ENCODE measurements around the gene SEMA4D.
A peak's percentile ranks its signal among the peaks of the same experiment; 100 is the strongest.

SEMA4D gene

DNA sequence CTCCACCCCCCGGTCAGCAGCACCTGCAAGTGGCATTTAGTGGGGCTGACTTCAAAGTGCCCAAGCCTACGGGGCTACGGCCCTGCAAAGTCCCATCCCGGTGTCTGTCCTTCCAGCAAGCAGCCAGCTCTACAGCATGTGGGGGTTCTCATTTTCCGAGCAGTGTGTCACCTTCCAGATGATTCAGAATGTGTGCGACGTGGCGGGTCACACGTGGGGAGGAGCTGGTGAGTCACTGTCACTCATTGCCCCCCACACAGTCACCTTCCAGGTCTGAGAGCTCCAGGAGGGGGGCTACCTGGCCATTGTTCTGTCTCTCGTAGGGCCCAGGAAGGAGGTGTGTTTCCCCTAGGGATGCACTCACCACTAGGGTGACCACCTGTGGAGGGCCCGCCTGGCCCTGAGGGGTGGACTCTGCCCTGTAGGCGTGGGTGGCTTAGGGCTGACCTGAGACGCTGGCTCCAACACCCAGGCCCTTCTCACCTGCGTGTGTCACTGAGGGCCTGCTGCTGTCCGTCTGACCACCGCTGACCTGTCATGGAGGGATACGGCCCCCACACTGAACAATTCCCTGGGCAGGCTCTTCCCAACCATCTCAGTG lies 70.2 kb downstream of the SEMA4D start:
- peak; percentile 77 for DNase-seq

- peak; percentile 34 for DNase-seq
These were observed 71.4 kb downstream of the SEMA4D start for GRCh38 chr9:89426384-89426961.

- no peak for DNase-seq
These were observed 72.0 kb downstream of the SEMA4D start for GRCh38 chr9:89425921-89426383.

GRCh38 chr9:89425024-89425805 lies 72.7 kb downstream of the SEMA4D start:
- DNase-seq, result no peak

DNA sequence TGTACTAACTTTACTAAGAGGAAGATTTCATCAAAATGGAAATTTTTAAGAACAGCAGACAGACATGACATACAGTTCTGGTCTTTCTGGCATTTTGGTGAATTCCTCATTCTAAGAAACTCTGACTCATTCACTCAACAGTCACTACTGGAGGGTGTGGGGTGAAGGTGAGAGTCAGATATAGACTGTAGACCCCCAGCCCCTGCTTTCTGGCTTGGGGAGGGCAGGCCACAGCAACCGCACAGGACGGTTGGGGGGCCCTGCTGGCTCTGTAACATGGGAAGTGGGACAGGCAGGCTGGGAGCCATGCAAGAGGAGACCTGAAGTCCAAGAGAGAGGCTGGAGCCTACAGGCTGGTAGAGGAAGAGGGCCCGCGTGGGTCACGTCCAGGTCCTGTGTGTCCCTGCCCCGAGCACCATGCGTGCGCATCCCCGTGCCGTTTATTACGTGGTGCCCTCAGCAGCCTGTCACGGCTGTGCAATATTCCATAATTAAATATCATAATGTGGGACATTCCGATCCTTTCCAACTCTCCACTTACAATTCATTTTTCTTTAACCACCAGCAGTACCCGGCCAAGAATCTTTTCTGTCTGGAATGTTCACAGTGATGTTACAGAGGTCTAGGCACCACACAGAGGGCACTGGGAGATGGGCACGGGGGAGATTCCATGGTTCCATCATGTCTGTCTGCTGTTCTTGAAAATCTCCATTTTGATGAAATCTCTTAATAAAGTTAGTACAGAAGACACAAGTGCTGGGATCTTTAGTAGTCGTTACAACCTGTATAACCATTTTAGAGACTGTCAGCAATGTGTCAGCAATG lies 75.5 kb downstream of the SEMA4D start:
- DNase-seq, result peak; percentile 36

DNA sequence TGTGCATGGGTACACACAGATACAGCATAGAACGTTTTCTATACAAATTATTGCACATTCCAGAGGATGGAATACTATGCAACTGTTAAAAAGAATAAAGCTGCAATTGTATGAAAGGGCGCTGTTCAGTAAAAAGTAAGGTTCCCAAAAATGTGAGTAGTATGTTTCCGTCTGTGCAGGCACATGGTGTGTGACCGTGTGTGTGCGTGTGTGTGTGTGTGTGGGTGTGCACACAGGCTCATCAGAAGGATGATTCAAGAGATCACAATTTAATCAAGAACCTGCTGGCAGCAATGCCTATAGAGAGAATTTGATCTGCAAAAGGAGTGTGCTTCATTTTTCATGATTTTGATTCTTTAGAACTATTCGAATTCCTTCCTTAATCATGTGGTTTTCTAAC lies 76.3 kb downstream of the SEMA4D start:
- no peak for DNase-seq

DNA sequence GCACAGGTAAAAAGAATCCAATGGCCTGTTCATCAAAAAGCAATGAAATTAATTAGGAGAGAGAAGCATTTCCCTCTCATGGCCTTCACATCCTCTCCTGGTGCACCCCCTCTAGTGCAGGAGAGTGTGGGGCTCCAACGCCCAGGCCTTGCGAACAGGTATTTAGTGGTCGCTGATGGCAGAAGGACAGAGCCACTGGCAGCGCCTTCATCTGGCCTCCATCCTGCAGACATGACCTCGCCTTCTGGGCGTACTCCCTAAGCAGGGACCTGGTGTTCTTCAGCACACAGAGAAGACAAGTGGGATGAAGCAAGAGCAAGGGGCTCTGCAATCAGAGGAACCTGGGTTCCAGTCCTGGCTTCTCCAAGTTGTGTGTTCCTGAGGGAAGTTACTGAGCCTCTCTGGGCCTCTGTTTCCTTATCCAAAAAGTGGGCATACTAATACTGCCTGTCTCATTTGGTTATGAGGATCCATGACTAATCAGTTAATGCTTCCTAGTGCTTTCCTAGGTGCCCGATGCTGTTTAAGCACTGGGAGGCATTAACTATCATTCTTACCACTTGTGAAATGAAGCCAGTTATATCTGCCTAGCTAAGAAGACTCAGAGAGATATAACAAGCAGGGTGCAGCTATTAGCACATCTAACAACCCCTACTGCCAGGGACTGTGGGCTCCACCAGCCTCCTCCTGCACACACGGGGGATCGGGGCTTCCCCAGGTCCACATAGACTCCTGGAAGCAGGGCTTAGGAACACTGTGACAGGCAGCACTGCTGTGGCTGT lies 77.3 kb downstream of the SEMA4D start:
- no peak for DNase-seq

DNA sequence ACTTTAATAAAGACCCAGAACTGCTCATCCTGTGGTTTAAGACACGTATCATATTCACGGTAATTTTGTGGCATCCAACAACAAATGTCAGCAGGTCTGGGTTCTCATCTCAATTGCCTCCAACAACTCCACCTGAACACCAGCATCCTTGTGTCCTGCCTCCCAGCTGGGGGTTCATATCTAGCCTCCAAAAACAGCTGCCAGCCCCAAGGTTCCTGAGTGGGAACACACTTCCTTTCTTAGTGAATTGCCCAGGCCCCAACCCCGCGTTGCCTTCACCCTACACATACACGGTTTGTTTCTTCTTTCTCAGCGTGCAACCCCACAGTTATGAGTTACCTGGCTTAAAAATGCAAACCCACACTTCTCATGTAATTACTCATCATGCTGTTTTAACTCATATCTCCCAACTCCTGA lies 77.9 kb downstream of the SEMA4D start:
- no peak for DNase-seq

- peak; percentile 79 for DNase-seq
These were observed 78.9 kb downstream of the SEMA4D start for GRCh38 chr9:89418882-89419640.

DNA sequence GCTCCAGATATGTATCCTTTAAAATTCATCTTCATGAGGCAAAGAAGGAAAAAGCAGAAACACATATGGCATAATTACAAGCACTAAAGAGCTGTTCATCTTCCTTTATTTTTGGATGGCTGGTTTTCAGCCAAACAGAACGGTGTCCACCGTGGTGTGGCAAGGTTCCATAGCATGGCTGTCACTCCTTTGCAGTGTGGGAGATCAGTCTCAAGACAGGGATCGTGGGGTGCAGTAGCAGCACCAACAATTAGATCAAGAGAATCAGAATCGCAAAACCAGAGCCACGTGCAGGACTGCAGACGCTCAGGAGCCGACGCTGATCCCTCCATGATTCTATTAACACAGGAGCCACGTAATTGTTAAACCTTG lies 79.5 kb downstream of the SEMA4D start:
- DNase-seq, result no peak

DNA sequence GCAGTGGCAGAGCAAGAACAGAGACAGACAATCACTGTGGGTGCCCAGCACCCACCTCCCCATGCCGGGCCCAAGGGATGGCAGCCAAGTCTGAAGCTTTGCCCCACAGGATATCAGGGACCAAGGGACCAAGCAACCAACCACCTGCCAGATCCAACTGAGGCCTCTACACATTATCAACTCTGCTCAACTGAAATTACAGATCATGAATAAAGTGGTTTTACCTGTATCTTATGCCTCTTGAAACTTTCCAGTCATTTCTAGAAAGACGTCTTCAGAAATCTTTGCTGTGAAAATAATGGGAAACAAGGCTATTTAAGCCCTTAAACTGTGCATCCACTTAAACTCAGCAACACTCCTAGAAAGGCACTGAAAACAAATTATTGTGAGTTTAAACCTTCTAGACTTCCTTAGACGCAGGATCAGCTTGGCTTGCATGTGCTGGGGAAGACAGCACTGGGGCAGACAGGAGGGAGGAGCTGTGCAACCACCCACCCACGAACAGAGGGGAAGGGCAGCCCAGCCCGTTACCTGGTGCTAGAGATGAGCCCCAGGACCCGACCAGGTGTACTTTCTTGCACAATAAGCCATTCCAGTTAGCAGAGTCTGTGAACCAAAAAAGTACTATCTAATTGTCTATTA lies 80.0 kb downstream of the SEMA4D start:
- no peak for DNase-seq

- no peak for DNase-seq
These were observed 83.1 kb downstream of the SEMA4D start for GRCh38 chr9:89414670-89415324.

GRCh38 chr9:89413963-89414638 lies 83.8 kb downstream of the SEMA4D start:
- DNase-seq, result no peak

GRCh38 chr9:89412951-89413350 lies 85.0 kb downstream of the SEMA4D start:
- DNase-seq, result no peak

DNA sequence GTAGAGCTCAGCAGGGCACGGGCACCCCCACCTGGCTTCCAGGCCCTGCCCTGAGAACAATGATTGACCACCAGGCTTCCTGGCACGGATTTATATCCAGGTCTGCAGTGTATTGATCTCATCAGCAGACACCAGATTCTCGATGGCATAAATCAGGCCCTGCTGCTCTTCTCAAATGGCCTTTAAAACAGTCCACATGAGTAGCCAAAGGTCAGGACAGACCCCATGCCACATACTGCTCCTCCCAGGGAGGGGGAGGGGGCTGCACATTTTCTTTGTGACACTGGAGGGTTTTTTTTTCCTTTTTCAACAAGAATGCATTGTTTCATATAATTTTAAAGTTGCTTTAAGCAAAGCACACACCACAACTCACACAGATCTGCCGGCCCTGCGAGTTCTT lies 85.4 kb downstream of the SEMA4D start:
- DNase-seq, result no peak

- DNase-seq, result no peak
These were observed 86.2 kb downstream of the SEMA4D start for GRCh38 chr9:89411759-89412158.

- DNase-seq, result no peak
These were observed 87.1 kb downstream of the SEMA4D start for GRCh38 chr9:89410641-89411350.

DNA sequence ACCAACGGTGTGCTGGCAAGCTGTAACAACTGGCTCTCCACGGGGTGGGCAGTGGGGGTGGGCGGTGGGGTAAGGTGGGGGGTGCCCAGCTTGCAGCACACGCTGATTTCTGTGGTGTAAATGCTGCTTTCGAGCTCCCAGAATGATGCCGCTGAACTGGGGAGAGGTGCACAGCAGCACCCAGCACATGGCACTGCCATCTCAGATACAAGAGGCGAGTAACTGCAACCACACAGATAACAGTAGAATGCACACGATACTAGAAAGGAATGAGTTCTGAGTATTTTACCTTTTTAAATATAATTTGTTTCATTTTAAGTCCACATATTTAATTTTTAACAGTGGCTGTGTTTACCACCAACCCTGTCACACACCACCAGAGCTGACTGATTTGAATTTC lies 87.9 kb downstream of the SEMA4D start:
- no peak for DNase-seq

DNA sequence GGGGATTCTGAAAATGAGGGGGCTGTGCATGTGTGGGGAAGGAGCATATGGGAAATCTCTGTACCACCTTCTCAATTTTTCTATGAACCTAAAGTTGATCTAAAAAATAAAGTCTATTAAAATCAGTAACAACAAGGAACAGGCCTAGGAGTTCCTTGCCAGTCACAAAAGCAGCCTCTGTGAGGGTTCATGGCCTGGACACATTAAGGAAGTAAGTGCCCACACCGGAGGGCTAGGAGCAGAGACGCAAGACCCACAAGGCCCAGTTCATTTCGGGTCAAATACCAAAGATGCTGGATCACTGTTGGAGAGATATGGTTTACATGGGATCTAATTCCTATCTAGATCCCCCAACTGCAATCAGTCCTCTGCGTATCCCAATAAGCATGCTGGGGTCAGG lies 88.4 kb downstream of the SEMA4D start:
- DNase-seq, result no peak
